SH-SY5Y (cell line): Measurements from ENCODE around the gene ADAM19.

ENCODE experiments used
- GATA2 ChIP-seq: IDR thresholded peaks from 2 replicates; pipeline ENCODE4 v1.6.1; 2011; ENCODE audit warnings: mild to moderate bottlenecking, low read depth, low read length
- GATA3 ChIP-seq: IDR thresholded peaks from 2 replicates; pipeline ENCODE4 v1.6.1; 2011; ENCODE audit warnings: low read depth, mild to moderate bottlenecking, low read length, moderate library complexity

DNA sequence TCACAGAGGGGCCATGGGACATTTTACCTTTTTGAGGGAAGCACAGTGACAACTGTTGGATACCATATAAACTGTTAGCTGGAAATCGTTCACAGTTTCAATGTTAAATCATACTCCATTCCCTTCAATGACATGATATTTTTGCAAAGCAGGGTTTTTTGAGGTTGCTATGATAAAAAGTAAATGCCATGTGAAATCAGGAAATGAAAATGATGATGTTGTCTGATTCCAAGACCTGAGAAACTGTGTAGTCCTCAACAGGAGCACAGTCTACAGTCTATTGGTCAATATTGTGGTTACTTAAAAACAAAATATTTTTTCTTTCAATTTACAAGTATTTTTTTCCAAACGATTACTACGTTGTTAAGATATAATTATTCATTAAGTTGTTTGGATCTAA is 24.0 kb upstream of the ADAM19 start:
- TF ChIP-seq GATA2: no peak
- no peak for TF ChIP-seq GATA3
